ENCODE data around the gene MRPL57.

- TF ChIP-seq CTCF (IDR thresholded peaks at IDR 0.05) (no peak), POLR2A (IDR thresholded peaks at IDR 0.05) (no peak)
Observed at GRCh38 chr13:21208652-21209154, 32.2 kb downstream of the MRPL57 start.

Measured in Peyer's patch (tissue), 4 donors.